HFF-Myc (cell line): ENCODE data around the gene PLPPR5.

Experiments used
- DNase-seq: peaks from one replicate; pipeline ENCODE4 v3.0.0-alpha.2; 2011; ENCODE audit warnings: low read depth; ENCODE audit errors: extremely low read depth
- H3K4me3 ChIP-seq: replicated peaks from 2 replicates; pipeline ENCODE4 v1.5.1; 2011; ENCODE audit warnings: low read depth, mild to moderate bottlenecking, control low read depth, low read length
- TF ChIP-seq, protein P1 (sequence below): IDR thresholded peaks from 2 replicates; pipeline ENCODE4 v1.5.1; 2012; ENCODE audit warnings: mild to moderate bottlenecking, low read depth, low read length, control low read depth; ENCODE audit errors: missing control alignments

Gene PLPPR5

DNA sequence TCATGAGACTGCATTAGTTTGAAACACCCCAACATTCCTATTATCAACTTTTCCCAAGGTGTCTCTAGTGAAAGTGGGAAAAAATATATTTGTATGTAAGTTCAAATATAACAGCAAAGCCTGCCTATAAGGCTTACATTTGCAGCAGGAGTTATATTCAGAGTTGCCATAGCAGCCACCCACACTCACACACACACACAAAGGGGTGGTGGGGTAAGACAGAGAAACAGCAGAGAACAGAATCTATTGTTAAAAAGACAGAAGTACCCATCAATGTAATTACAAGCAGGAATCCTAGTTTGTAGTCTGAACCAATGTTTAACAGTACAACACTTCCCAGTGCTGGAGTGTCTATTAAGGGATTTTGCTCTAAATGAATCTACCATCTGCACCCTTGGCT, 55.0 kb downstream of the PLPPR5 start:
- DNase-seq, result no peak
- no peak overlapping the region for H3K4me3 ChIP-seq
- TF ChIP-seq, protein P1, sequence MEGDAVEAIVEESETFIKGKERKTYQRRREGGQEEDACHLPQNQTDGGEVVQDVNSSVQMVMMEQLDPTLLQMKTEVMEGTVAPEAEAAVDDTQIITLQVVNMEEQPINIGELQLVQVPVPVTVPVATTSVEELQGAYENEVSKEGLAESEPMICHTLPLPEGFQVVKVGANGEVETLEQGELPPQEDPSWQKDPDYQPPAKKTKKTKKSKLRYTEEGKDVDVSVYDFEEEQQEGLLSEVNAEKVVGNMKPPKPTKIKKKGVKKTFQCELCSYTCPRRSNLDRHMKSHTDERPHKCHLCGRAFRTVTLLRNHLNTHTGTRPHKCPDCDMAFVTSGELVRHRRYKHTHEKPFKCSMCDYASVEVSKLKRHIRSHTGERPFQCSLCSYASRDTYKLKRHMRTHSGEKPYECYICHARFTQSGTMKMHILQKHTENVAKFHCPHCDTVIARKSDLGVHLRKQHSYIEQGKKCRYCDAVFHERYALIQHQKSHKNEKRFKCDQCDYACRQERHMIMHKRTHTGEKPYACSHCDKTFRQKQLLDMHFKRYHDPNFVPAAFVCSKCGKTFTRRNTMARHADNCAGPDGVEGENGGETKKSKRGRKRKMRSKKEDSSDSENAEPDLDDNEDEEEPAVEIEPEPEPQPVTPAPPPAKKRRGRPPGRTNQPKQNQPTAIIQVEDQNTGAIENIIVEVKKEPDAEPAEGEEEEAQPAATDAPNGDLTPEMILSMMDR, result no peak

DNA sequence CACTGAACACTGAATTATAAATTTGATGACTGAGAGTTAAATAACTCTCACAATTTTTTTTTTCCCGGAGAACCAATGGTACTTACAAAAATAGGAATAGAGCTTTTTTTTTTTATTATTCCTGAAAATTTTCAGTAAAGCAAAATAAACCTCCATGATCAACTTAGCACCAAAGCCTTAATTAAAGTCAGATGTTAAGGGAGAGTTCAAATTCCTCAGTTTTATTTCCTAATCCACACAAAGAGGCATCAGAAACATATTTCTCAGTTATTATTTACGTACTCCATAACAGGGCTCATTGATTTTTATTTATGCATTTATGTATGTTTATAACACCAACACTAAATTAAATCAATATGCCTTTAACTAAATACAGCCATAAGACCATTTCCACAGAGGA, 55.5 kb downstream of the PLPPR5 start:
- TF ChIP-seq, protein P1, result no peak
- no peak for DNase-seq
- no peak overlapping the region for H3K4me3 ChIP-seq

DNA sequence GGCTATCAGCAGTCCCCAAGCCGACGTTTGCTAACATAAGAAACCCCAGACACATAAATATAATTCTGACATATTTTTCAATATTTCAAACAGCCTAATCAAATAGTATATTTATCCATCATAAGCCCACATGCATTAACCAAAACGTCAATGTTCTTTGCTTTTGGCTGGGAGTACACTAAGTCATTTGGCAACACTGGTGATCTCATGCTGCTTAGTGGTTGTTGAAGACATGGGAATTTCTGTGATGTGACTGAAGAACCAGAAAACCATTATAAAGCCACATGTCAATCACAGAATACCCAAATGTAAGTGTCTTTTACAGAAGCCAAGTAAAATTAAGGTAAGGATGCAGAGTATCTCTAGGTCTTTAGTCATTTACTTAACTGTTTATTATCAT, 57.6 kb downstream of the PLPPR5 start:
- H3K4me3 ChIP-seq, result no peak overlapping the region
- no peak for DNase-seq
- TF ChIP-seq, protein P1, result no peak

DNA sequence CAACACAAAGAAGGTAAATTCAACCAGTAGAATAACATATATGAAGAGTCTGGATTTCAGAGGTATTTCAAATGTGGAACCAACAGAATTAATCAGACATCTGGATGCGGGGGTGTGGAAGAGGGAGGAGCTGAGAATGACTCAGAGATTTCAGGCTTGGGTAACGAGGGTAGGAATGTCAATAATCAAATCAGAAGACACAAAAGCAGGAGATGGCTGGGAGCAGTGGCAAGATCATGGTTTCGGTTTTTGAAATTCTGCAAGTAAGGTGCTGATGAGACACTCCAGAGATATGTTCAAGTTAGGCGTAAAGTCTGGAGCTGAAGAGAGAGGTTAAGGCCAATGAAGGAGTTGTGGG, 64.0 kb downstream of the PLPPR5 start:
- TF ChIP-seq, protein P1, result no peak
- peak; percentile 33 for DNase-seq
- H3K4me3 ChIP-seq, result no peak overlapping the region

DNA sequence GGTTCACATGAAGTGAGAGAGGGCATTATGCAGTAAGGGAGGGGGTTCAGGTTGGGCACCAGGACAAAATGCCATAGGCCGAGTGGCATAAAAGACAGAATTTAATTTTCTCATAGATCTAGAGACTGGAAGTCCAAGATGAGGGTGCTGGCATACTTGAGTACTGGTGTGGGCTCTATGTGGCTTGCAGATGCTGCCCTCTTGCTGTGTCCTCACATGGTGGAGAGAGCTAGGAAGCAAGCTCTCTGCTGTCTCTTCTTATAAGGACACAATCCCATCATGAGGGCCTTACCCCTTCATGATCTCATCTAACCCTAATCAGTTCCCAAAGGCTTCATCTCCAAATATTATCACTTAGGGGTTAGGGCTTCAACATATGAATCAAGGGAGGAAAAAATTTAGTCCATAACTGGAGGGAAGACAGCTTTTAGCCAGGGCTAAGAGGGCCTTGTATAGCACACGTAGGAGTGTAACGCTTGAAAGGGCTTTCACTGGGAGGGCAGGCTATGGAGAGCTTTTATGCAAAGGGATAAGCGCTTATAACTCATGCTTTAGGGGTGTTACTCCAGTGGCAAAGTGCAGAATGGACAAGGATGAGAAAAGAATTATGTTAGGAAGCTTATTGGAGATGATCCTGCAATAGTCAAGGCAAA, 64.5 kb downstream of the PLPPR5 start:
- TF ChIP-seq, protein P1, result no peak
- no peak overlapping the region for H3K4me3 ChIP-seq
- no peak for DNase-seq

DNA sequence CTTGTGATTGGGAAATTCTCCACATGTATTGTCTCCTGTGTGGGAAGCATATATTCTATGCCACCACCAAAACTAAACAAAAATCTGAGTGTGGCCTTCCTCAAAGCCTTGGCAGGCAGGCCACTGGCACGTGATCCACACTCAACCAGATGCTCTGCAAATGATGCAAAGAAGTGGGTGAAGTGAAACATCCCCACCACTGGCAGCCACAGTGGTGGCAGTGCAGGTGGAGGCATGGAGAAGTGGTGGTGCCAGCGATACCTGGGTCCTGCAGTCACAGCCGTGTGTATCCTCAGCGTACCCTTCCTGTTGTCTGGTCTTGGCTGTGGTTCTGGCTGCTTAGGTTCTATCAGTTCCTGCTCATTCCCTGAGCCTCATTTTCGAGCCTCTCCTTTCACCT, 65.2 kb downstream of the PLPPR5 start:
- no peak overlapping the region for H3K4me3 ChIP-seq
- DNase-seq, result no peak
- TF ChIP-seq, protein P1, result no peak

DNA sequence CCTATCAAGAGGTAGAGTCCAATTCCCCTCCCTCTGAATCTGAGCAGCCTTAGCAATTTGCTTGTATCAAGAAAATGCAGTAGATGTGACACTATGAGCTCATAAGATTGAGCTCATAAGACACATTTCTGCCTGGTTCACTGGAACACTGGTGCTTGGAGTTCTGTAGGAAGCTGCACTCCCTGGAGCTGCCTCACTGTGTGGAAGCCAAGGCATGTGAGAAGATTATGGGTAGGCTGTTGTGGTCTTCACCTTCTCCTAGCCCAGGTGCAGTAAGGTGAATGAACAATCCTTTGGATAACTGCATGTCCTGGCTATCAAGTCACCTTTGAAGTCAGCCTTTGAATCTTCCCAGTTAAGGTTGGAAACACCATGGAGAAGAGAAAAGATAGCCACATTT, 67.3 kb downstream of the PLPPR5 start:
- no peak overlapping the region for H3K4me3 ChIP-seq
- no peak for DNase-seq
- TF ChIP-seq, protein P1, result no peak
